ENCODE measurements around the gene SELENOM.
"Not testable (repeated sequence)": the region's sequence is repeated elsewhere in the genome, so short reads cannot be mapped to it uniquely, and the experiment has no call there.

The SELENOM gene

GRCh38 chr22:31104869-31105268 lies 2.5 kb downstream of the SELENOM start:
- no peak for DNase-seq

GRCh38 chr22:31103899-31104694 lies 3.3 kb downstream of the SELENOM start:
- DNase-seq: no peak

GRCh38 chr22:31103111-31103510 lies 4.3 kb downstream of the SELENOM start:
- no peak for DNase-seq

GRCh38 chr22:31102441-31103081 lies 4.8 kb downstream of the SELENOM start:
- no peak for DNase-seq

GRCh38 chr22:31100762-31101525 lies 6.4 kb downstream of the SELENOM start:
- DNase-seq: no peak

GRCh38 chr22:31099841-31100761 lies 7.3 kb downstream of the SELENOM start:
- DNase-seq: no peak

- no peak for DNase-seq
Measured at GRCh38 chr22:31099386-31099785, 8.0 kb downstream of the SELENOM start.

- no peak for DNase-seq
Measured at GRCh38 chr22:31098632-31099110, 8.7 kb downstream of the SELENOM start.

- DNase-seq: no peak
Measured at GRCh38 chr22:31097941-31098631, 9.3 kb downstream of the SELENOM start.

- not testable (repeated sequence) for DNase-seq
Measured at GRCh38 chr22:31097539-31097938, 9.8 kb downstream of the SELENOM start.

- DNase-seq: no peak
Measured at GRCh38 chr22:31096657-31097279, 10.6 kb downstream of the SELENOM start.

- no peak for DNase-seq
Measured at GRCh38 chr22:31095637-31096249, 11.6 kb downstream of the SELENOM start.

- DNase-seq: no peak
Measured at GRCh38 chr22:31094741-31095140, 12.6 kb downstream of the SELENOM start.

GRCh38 chr22:31094021-31094551 lies 13.3 kb downstream of the SELENOM start:
- no peak for DNase-seq

- no peak for DNase-seq
Measured at GRCh38 chr22:31093086-31093850, 14.1 kb downstream of the SELENOM start.

- no peak for DNase-seq
Measured at GRCh38 chr22:31092161-31092560, 15.2 kb downstream of the SELENOM start.

GRCh38 chr22:31091106-31091975 lies 16.0 kb downstream of the SELENOM start:
- no peak for DNase-seq

All from inflammatory macrophage (primary cell).